Jurkat, Clone E6-1 (cell line): ENCODE data around the gene FCRLA.

Experiments used
- DNase-seq: peaks from one replicate; pipeline ENCODE4 v3.0.0-alpha.2; 2011; ENCODE audit warnings: low read depth, low spot score
- H3K4me3 ChIP-seq: 2 replicates; pipeline ENCODE4 v1.5.1; 2011; ENCODE audit warnings: mild to moderate bottlenecking, low read length, control low read depth, moderate library complexity

The FCRLA gene

DNA sequence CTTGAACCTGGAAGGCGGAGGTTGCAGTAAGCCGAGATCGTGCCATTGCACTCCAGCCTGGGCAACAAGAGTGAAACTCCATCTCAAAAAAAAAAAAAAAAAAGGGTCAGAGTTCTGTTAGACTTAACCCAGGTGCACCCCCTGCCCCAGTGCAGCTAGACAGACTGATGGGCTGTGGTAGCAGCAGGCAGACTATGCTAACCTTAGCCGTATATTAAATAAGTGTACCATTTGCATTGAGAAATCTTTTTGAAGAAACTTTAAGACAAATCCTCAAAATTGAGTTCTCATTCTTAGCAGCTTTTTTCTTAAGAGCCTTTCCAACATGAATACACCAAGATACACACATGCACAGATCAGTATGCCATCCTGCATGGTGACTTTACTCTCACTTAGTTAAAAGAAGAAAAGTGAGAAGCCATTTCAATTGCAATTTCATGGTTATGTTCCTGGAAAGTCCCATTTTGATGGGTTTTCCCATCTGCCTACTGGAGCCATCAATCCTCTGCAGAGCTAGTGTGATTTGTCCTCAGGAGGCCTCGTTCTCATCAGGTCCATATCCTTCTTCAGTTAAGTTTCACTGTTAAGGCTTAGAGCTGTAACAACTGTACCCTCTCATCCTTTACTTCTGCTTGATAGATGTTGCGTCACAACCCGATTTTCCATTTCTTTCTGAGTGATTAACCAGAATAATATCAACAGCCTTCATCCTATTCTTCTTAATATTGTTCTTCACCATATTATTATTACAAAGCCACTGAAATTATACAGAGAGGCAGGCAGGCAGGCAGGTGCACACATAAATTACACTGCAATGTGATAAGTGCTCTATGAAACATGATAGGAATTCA lies 21.6 kb downstream of the FCRLA start:
- DNase-seq = no peak
- H3K4me3 ChIP-seq = no peak overlapping the region

DNA sequence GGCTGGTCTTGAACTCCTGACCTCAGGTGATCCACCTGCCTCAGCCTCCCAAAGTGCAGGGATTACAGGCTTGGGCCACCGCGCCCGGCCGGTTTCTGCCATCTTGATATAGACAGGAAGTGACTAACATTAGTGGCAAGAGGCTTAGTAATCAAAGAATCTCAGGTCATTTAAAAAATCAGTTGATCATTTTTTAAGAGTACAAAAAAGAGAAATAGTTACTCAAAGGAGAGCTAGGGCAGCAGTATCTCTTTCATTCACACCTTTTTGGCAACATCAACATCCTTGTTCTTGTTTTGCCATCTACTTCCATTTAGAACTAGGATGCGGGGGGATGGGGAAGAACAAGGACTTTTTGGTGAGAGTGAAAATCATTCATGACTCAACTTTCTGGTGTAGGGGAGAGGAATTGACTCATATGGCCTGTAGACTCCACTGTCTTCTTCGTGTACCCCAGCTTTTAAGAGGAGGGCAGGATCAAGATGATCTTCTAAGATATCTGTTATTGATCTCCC lies 23.1 kb downstream of the FCRLA start:
- DNase-seq = no peak
- no peak overlapping the region for H3K4me3 ChIP-seq

DNA sequence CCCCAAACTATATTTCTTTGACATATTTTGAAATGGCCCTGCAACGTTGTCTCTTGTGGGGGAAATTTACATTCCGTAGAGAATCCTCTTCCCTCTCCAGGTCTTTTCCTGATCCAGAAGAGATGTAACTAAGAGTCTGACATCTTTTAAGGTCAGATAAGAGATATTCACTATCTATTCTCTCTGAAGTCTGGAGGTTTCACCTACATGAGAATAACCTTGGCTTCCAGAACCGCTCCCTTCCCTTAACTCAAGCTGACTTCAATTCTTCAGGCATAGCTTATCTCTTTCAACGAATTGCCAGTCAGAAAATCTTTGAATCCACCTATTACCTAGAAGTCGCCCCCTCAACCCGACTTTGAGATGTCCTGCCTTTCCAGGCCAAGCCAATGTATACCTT lies 24.2 kb downstream of the FCRLA start:
- H3K4me3 ChIP-seq = no peak overlapping the region
- no peak for DNase-seq

DNA sequence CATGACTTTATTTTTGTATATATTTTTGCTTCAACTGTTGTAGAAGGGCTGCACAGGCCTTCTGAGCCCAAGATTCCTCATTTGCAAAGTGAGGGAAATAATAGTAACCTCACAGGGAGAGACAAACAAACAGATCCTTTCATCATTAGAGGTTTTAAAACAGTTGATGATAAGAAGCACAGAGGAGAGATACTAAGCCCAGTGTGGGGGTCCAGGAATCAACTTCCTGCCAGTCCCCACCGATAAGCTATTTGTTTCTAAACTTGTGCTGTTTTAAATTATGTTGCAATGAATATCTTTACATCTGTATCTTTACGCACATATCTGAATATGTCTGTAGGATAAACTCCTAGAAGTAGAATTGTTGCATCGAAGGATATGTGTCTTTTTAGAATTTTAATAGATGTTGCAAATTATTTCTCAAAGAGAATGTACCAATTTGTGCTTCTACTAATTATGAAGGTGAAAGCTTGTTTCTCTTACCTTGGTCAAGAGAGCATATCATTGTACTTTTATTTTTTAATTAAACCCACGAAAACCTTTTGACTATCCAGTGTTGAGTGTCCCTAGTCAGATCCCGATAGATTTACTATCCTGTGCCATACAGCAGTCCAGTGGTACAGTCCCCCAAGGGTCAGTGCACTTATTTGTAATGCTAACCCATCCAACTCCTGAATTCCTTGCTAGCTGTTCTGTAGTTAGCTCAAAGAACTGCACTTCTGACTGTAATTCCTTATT lies 25.1 kb downstream of the FCRLA start:
- no peak overlapping the region for H3K4me3 ChIP-seq
- no peak for DNase-seq

DNA sequence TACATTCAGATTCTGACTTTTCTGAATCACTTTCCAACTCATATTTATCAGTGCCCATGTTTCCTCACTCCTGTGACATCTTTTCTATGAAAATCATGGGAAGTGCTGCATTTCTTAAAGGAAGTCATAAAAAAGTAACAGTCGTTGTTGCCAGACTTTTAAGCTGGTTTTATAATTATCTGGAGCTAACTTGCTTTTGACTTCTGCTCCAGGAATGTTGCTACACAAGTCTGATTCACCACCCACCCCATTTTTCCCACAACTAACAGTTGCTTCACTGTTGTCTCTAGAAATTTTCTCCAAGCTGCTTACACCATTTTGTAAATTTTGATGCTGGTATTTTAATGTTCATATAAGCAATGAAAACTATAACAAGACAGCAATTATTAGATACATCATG lies 26.5 kb downstream of the FCRLA start:
- DNase-seq = no peak
- H3K4me3 ChIP-seq = no peak overlapping the region

DNA sequence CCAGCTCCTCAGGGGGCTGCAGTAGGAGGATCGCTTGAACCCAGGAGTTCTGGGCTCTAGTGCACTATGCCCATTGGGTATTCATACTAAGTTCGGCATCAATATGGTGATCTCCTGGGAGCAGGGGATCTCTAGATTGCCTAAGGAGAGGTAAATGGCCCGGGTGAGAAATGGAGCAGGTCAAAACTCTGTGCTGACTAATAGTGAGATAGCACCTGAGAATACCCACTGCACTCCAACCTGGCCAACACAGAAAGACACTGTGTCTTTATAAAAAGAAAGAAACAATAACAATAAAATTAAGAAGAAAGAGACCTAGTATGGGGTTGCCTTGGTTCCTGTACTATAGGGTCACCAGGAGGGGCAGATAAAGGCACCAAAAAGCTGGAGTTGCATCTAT lies 28.8 kb downstream of the FCRLA start:
- no peak overlapping the region for H3K4me3 ChIP-seq
- no peak for DNase-seq

DNA sequence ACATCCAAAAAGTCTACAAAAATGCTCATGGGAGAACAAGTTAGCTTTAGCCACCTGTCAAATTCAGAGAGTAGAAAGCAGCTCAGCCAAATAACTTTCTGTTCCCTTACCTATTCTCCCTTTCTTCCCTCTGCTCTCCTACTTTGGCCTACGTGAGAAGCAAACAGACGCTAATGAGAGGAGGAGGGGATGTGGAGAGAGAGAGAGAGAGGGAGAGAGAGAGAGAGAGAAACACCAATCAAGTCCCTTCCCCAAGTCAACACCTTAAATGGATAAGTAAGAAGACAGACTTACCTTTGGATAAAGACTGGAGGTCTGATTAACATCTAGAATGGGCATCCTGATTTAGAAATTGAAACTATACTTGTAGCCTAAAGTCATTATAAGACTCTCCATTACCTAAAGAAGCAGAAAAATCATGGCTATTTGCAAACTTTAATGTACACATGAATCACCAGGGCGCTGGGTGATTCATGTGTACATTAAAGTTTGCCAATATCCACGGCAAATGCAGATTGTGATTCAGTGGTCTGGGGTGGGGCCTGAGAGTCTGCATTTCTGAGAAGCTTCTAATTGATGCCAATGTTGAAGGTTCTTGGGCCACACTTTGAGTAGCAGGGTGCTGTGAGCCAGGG lies 29.4 kb downstream of the FCRLA start:
- H3K4me3 ChIP-seq = no peak overlapping the region
- DNase-seq = no peak

DNA sequence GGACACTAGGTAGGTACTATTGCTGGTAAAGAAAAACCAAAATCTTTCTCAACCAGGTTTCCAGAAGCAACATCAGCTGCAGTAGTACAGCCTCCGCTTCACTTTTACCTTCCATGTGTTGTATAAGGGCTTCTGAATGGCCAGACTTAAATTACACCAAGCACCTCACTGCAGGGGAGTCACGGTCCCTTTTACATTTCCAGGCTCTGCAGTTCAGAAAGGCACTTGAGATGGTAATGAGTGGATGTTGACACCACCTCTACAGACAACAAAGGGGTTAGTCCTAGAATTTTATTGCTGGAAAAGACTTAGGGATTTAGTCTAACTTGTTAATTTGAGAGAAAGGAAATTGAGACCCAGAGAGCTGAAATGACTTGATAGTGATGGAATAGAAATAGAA lies 30.6 kb downstream of the FCRLA start:
- H3K4me3 ChIP-seq = no peak overlapping the region
- DNase-seq = no peak

DNA sequence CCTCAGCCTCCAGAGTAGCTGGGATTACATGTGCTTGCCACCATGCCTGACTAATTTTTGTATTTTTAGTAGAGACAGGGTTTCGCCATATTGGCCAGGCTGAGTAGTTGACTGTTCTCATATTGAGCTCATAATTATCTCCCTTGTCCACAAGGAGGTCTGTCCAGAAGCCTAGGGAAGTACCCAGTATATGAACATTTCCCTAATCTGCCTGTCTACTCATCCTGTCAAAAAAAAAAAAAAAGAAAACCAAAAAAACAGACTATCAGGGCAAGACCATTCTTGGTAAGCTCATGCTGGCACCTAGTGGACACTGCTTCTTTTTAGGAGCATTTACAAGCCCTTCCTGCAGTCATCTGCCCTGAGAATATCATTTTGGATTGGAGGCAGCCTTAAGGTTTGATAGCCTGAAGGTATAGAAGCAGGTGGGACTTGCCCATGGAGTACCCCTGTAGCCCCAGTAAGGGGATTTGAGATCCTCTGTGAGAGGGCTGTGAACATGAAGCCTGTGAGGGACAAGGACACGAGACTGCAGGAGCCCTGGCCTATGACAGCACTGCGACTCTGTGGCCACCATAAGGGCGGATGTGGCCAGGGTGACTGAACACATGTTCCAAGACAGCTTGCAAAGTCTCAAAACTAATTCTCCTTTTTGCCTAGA lies 31.7 kb downstream of the FCRLA start:
- peak; percentile 67 for DNase-seq
- H3K4me3 ChIP-seq = no peak overlapping the region

DNA sequence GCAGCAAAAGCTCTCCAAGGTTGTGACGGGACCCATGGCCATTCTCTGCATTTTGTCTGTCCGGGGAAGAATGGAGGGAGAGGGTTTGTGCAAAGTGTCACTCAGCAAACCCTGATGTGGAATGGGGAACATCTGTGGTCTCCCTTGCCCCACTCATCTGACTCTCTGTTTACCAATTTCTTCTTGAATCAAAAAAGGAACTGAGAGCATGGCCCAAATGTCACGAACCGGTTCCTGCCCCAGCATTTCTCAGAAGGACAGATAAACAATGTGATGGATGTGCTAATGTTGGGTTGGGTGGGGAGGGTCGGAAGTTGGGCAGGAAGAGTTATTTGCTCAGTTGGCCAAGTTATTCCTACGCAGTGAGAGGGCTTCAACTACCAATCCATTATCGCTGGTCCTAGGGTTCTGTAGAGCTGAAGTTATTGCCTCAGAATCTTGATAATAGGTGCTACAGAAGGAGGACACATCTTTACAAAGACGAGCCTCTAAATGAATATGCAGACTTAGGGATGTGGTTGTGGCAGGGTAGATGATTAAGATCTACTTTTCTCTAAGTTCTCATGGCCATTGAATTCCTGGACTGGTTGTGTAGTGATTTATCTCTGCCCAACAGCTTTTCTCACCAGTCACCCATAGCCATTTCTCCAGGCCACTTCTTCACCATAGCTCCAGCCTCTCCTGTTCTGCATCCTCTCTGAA lies 33.0 kb downstream of the FCRLA start:
- DNase-seq = no peak
- H3K4me3 ChIP-seq = no peak overlapping the region

DNA sequence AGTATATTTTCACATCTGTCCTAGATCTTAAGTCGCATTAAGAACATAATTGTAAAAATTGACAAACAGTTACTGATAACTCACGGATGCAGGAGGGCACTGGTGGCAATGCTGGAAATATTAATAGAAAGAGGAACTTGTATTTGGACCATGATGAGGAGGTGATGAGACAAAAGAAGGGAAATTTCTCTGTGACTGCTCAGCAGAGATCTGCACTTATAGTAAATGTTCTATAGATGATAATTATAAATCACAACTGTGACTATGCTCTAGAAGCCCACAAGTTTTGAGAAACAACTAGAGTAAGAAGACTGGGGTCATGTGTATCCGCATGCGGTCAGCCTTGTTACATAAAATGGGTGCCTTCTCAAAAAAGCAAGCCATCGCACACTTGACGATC lies 33.9 kb downstream of the FCRLA start:
- no peak overlapping the region for H3K4me3 ChIP-seq
- no peak for DNase-seq

DNA sequence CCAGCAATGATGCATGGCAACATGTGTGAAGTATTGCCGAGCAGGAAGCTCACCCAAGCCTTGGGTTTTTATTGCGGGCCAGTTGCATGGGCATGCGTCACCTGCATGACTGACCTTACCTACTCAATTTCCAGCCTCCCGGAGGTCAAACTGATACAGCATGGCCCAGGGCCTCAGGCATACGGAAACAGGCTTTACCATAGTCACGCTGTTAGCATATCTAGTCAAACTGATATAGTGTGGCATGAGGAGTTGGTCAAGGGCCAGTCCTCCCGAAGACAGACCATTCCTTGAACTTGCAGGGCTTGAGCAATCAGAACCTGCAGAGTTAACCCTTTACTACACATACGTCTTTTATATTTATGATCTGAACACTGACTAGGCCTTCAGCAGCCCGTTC lies 36.2 kb downstream of the FCRLA start:
- H3K4me3 ChIP-seq = no peak overlapping the region
- DNase-seq = no peak

DNA sequence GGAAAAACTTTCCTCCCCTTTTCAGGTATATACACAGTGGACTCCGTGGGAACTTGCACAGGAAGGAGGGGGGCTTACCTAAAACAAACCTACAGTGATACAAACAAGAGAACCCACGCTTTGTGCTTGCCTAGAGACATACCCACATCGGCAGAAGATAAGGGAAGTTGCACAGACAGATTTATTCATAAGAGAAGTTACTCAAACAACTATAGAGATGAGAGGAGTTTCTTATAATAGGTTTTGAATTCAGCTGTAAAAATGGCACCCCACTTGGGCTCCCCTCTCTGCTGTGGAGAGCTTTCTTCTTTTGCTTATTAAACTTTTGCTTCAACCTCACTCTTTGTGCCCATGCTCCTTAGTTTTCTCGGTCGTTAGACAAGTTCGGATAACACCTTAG lies 40.8 kb downstream of the FCRLA start:
- H3K4me3 ChIP-seq = no peak overlapping the region
- no peak for DNase-seq

DNA sequence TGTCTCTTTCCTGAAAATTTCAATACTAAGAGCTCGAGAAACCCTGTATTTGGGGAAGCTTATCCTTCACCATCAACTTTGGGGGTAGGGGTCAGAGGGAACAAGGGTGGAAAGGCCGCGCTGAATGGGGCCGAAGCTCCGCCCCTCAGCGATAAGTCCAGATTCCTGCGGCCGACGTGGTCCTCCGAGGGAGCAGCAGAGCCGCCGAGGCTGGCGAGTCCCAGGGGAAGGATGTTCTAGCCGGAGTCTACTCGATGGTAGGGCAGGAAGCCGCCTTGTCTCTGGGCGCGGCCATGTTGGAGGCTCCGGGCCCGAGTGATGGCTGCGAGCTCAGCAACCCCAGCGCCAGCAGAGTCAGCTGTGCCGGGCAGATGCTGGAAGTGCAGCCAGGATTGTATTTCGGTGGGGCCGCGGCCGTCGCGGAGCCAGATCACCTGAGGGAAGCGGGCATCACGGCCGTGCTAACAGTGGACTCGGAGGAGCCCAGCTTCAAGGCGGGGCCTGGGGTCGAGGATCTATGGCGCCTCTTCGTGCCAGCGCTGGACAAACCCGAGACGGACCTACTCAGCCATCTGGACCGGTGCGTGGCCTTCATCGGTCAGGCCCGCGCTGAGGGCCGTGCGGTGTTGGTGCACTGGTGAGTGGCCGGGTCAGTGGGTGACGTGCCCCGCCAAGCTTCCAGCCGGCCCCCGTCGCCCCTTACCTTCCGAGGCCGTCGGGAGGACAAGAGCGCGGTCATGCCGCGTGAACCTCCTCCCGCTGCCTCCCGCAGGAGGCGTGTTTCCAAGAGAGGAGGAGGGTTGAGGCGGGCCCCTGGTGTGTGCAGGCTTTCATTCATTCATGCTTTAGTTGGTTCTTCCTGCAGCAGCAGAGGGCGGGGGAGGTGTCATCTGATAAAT lies 42.7 kb downstream of the FCRLA start, which contains the start of gene DUSP12:
Gene DUSP12 (plus strand): TSS at position 278 of the 899 bp plus-strand sequence. CDS start 16 bp downstream, at position 294.
- DNase-seq = peak; percentile 86
- H3K4me3 ChIP-seq = peak within 1 kb of the TSS; percentile 92

DNA sequence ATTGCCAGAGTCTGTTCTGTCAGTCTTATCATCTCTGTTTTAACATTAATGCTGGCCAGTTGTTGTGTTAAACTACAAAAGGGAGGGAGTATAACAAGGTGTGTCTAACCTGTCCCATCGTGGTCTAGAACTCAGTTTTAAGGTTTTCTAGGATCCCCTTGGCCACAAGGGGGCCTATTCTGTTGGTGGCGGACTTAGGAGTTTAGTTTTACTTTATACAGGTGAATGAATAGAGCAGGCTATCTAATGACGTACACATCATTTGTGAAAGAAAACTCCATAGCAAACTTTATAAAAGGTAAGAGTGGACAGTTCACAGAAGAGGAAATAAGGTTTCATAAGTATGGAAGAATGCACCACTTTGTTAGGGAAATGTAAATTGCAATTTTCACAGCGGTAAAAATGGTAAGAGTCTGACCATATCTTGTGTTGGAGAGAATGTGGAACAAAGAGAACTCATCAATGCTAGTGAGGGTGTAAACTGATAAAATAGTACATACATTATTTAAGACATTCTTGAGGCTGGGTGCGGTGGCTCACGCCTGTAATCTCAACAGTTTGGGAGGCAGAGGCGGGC lies 56.6 kb downstream of the FCRLA start:
- H3K4me3 ChIP-seq = 0 out of 2 replicates have a peak overlapping the region, but pooled peaks have one; percentile 2
- peak; percentile 61 for DNase-seq
